Lower leg skin (tissue), 4 donors: Measurements from ENCODE around the gene GABRB2. TPM values are rescaled to one million over a fixed set of nuclear protein-coding genes. Genes with fewer than 3 reads are reported as not detected.
"Not testable (repeated sequence)": the region's sequence is repeated elsewhere in the genome, so short reads cannot be mapped to it uniquely, and the experiment has no call there.

Experiments used
- DNase-seq, 2 donors: peaks; one replicate each; pipeline ENCODE4 v3.0.0-alpha.2; 2019; ENCODE audit warnings: low spot score in 2 of 2
- H3K4me3 ChIP-seq: fragments of 200-600 bp; sonication (generic); 2 replicates; pipeline ENCODE4 v1.5.1; 2017; ENCODE audit warnings: mild to moderate bottlenecking, low read depth; ENCODE audit not compliant: poor library complexity, severe bottlenecking
- POLR2A ChIP-seq, 2 donors: fragments of 450-650 bp; IDR thresholded peaks; one replicate each; pipeline ENCODE4 v1.6.1; 2016 to 2017; ENCODE audit warnings: antibody characterized with exemption in 2 of 2, mild to moderate bottlenecking in 1 of 2, moderate library complexity in 1 of 2
- WGBS, 2 donors: methylation state at CpG; one replicate each; pipeline ENCODE4 v1.1.5; 2018; 5-methylcytosine and 5-hydroxymethylcytosine counted together
- intact Hi-C: fragments of 100-400 bp; cut with DNase I; formaldehyde crosslinking; loops from one replicate; pipeline ENCODE4 v1.15.0; 2023; ENCODE audit warnings: low total_unique reads
- total RNA-seq, 4 donors: library from RNA; depleted of rRNA; stranded (reverse); fragments of >200 nt; gene quantifications; one replicate each; pipeline ENCODE4 v1.1.0, GENCODE V29; 2016
- TF ChIP-seq, protein P1 (sequence below), 3 donors: fragments of 450-650 bp; IDR thresholded peaks; one replicate each; pipeline ENCODE4 v1.5.1; 2016; ENCODE audit warnings: antibody characterized with exemption in 3 of 3, mild to moderate bottlenecking in 3 of 3, moderate library complexity in 2 of 3

Gene GABRB2
- total RNA-seq, 4 donors from 2014 or later = 0.19 to 0.67 (median 0.45) TPM; not detected in 1

DNA sequence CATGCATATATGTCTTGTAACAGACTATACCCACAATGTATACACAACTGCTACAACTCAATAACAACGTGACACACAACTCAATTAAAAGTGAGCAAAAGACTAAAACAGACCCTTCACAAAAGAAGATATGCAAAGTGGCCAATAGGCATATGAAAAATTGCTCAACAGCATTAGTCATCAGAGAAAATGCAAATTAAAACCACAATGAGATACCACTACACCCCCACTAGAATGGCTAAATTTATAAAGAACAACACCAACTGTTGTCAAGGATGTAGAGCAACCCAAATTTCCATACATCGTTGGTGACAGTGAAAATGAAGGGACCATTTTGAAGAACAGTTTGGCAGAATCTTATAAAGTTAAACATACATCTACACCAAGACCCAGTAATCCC is 38.9 kb downstream of the GABRB2 start:
- TF ChIP-seq POLR2A (IDR thresholded peaks at IDR 0.05) = no peak
- TF ChIP-seq, protein P1, sequence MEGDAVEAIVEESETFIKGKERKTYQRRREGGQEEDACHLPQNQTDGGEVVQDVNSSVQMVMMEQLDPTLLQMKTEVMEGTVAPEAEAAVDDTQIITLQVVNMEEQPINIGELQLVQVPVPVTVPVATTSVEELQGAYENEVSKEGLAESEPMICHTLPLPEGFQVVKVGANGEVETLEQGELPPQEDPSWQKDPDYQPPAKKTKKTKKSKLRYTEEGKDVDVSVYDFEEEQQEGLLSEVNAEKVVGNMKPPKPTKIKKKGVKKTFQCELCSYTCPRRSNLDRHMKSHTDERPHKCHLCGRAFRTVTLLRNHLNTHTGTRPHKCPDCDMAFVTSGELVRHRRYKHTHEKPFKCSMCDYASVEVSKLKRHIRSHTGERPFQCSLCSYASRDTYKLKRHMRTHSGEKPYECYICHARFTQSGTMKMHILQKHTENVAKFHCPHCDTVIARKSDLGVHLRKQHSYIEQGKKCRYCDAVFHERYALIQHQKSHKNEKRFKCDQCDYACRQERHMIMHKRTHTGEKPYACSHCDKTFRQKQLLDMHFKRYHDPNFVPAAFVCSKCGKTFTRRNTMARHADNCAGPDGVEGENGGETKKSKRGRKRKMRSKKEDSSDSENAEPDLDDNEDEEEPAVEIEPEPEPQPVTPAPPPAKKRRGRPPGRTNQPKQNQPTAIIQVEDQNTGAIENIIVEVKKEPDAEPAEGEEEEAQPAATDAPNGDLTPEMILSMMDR (IDR thresholded peaks at IDR 0.05) = no peak
- DNase-seq = no peak
- H3K4me3 ChIP-seq = no peak overlapping the region
- WGBS, 2 donors = 38 to 60% methylated on average over 2 of the region's 2 CpGs
- intact Hi-C loops = no loop called here

DNA sequence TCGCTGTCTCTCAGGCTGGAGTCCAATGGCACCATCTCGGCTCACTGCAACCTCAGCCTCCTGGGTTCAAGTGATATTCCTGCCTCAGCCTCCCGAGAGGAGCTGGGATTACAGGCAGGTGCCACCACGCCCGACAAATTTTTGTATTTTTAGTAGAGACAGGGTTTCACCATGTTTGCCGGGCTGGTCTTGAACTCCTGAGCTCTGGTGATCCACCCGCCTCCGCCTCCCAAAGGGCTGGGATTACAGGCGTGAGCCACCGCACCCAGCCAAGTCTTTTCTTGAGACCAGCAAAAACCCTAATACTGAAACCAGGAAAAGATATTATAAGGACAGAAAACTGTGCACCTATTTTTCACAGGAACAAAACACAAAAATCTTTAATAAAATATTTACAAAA is 41.4 kb downstream of the GABRB2 start:
- H3K4me3 ChIP-seq, intact Hi-C loops, DNase-seq: not testable (repeated sequence)
- 76 to 84% methylated on average over 10 of the region's 10 CpGs for WGBS, 2 donors

DNA sequence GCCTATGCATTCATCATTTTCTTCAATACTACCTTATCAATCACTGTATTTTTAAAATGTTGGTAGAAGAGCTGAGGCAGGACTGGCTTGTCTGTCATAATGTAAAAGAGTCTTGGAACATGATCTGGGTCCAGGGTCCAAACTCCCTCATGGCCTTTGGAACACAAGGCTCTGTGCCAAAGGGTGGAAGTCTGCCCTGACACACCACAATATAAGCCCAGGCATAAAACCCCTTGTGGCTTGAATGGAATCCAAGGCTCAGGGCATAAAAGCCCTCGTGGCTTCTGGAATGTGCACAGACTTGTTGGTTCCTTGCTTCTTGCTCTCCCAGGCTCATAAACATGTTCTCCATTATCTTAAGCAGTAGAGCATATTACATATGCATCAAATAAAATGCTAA is 48.0 kb downstream of the GABRB2 start:
- no peak overlapping the region for H3K4me3 ChIP-seq
- DNase-seq = no peak
- no peak for TF ChIP-seq POLR2A (IDR thresholded peaks at IDR 0.05)
- TF ChIP-seq, protein P1 (IDR thresholded peaks at IDR 0.05) = no peak
- WGBS, 2 donors = 27 to 47% methylated on average over 1 of the region's 1 CpG
- intact Hi-C loops = no loop called here

DNA sequence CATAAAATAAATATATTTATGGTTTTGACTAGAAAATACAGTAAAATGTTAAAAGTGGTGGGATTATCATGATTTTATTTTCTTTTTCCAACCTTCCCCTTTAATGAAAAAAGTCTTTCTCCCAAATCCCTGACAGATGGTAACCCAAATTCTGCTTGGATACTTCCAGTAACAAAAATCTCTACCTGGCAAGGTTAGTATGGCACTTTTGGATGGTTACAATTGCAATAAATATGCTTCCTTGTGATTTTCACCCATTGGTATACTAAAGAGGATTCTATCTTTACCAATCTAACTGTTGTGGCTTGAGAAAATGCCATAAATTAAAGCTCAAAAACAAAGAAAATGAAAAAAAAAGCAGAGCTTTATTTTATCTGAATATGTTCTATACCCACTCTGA is 62.8 kb downstream of the GABRB2 start:
- H3K4me3 ChIP-seq = no peak overlapping the region
- no peak for DNase-seq
- TF ChIP-seq, protein P1 (IDR thresholded peaks at IDR 0.05) = no peak
- TF ChIP-seq POLR2A (IDR thresholded peaks at IDR 0.05) = no peak
- intact Hi-C loops = no loop called here

DNA sequence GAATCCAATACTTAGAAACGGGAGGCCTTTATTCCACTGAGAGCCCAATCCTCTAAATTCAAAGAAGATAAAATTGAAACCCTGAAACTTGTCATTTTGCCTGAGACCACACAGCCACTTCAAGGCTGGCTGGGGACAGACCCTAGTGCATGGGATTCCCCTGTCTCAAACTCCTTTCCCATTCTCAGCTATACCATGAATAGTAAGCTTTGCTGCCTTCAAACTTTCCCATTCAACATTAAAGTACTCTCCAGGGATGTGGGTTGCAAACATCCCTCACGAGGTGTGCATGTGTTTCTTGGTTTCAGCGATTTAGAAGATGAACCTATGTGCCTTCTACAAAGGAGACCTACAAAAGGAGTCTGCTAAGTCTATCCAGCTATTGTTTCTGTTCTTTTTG is 64.6 kb downstream of the GABRB2 start:
- TF ChIP-seq, protein P1 (IDR thresholded peaks at IDR 0.05) = no peak
- no peak for TF ChIP-seq POLR2A (IDR thresholded peaks at IDR 0.05)
- 65 to 67% methylated on average over 3 of the region's 3 CpGs for WGBS, 2 donors
- no peak for DNase-seq
- no peak overlapping the region for H3K4me3 ChIP-seq
- intact Hi-C loops = no loop called here

DNA sequence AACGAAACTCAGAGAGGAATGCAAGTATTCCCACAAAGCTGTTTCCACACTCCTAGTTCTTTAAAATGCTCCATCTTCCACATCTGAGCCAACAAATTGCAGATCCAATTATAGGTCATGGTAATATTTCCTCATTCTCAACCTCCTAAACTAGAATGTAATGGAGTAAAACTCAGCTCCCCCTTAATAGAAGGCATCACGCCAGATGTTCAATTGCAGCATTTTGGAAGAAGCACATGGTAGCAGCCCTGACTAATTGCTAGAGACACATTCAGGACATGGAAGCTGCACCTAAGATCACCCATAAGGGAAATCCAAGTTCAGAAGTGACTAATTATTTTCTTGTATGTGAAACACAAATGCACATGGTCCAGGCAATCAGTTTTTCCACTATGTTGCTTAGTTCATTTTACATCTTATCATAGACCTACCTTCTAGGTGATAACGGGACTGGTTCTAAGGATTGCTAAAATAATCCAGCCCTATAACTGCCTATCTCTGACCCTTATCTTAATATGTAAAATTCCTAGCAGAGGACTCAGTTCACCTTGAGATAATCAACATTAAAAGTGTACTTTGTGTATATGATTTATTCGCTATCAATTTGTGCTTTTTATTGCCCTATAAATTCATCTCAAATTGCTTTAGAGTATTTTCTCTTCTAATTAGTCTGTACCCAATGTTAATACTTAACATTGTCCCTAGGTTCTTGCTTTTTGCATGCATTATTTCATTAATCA is 75.1 kb downstream of the GABRB2 start:
- DNase-seq = no peak
- H3K4me3 ChIP-seq = no peak overlapping the region
- WGBS, 2 donors = 65 to 69% methylated on average over 4 of the region's 4 CpGs
- intact Hi-C loops = no loop called here
- TF ChIP-seq POLR2A (IDR thresholded peaks at IDR 0.05) = no peak
- TF ChIP-seq, protein P1 (IDR thresholded peaks at IDR 0.05) = no peak
